GM23338 (cell line): ENCODE results near the gene UBQLN2. TPM values are rescaled to one million over a fixed set of nuclear protein-coding genes. Genes with fewer than 3 reads are reported as not detected.

Experiments
- ATAC-seq: fragments of 200-7000 bp; cut with Tn5 transposase; 3 replicates; pipeline ENCODE4 v1.9.1; 2020
- DNase-seq: peaks from one replicate; pipeline ENCODE4 v3.0.0-alpha.2; 2015; ENCODE audit warnings: low spot score
- H2AFZ ChIP-seq: fragments of 200-600 bp; sonication (generic); 2 replicates; pipeline ENCODE4 v1.8.0; 2016; ENCODE audit warnings: antibody characterized with exemption, mild to moderate bottlenecking, moderate library complexity
- H3F3A ChIP-seq: fragments of 200-600 bp; sonication (generic); replicated peaks from 2 replicates; pipeline ENCODE4 v1.8.0; 2017; ENCODE audit warnings: antibody characterized with exemption, mixed run types, low read depth
- H3K27ac ChIP-seq: fragments of 200-600 bp; sonication (generic); 2 replicates; pipeline ENCODE4 v1.6.1; 2016; ENCODE audit warnings: low read depth
- H3K27me3 ChIP-seq: fragments of 200-600 bp; sonication (generic); 2 replicates; pipeline ENCODE4 v1.8.0; 2016; ENCODE audit warnings: mild to moderate bottlenecking, mixed run types, moderate library complexity; ENCODE audit not compliant: insufficient read depth
- H3K36me3 ChIP-seq: fragments of 200-600 bp; sonication (generic); 2 replicates; pipeline ENCODE4 v1.8.0; 2016; ENCODE audit warnings: mild to moderate bottlenecking; ENCODE audit not compliant: insufficient read depth
- H3K4me1 ChIP-seq: fragments of 200-600 bp; sonication (generic); 2 replicates; pipeline ENCODE4 v1.8.0; 2016; ENCODE audit warnings: mild to moderate bottlenecking, moderate library complexity; ENCODE audit not compliant: insufficient read depth
- H3K4me2 ChIP-seq: fragments of 200-600 bp; sonication (generic); 2 replicates; pipeline ENCODE4 v1.7.1; 2017; ENCODE audit warnings: mixed run types
- H3K4me3 ChIP-seq: fragments of 200-600 bp; sonication (generic); 2 replicates; pipeline ENCODE4 v1.6.1; 2016; ENCODE audit warnings: mixed run types
- H3K79me2 ChIP-seq: fragments of 200-600 bp; sonication (generic); replicated peaks from 2 replicates; pipeline ENCODE4 v1.8.0; 2017; ENCODE audit warnings: mild to moderate bottlenecking; ENCODE audit not compliant: insufficient read depth
- H3K9me2 ChIP-seq: fragments of 200-600 bp; sonication (generic); 2 replicates; pipeline ENCODE4 v1.8.0; 2017; ENCODE audit not compliant: insufficient read depth
- H4K20me1 ChIP-seq: fragments of 200-600 bp; sonication (generic); replicated peaks from 2 replicates; pipeline ENCODE4 v1.8.0; 2017; ENCODE audit warnings: mild to moderate bottlenecking; ENCODE audit not compliant: insufficient read depth
- H3K27ac Mint-ChIP-seq: 2 replicates; pipeline ENCODE4 v1.8.0; 2020; ENCODE audit warnings: inconsistent platforms, mild to moderate bottlenecking, moderate library complexity, mixed read lengths
- H3K27me3 Mint-ChIP-seq: 3 replicates; pipeline ENCODE4 v1.8.0; 2022; ENCODE audit warnings: low read depth, mild to moderate bottlenecking, moderate library complexity, mixed read lengths, inconsistent platforms; ENCODE audit not compliant: insufficient read depth, poor library complexity
- H3K36me3 Mint-ChIP-seq: 3 replicates; pipeline ENCODE4 v1.8.0; 2021; ENCODE audit warnings: low read depth, mild to moderate bottlenecking, inconsistent platforms, moderate library complexity, mixed read lengths
- H3K4me1 Mint-ChIP-seq: 3 replicates; pipeline ENCODE4 v1.8.0; 2020; ENCODE audit warnings: mild to moderate bottlenecking, inconsistent platforms, mixed read lengths
- H3K4me3 Mint-ChIP-seq: 3 replicates; pipeline ENCODE4 v1.8.0; 2021; ENCODE audit warnings: moderate library complexity, mild to moderate bottlenecking, inconsistent platforms, mixed read lengths
- H3K9me3 Mint-ChIP-seq: 3 replicates; pipeline ENCODE4 v1.8.0; 2020; ENCODE audit warnings: moderate library complexity, mild to moderate bottlenecking, inconsistent platforms, mixed read lengths
- CREB1 ChIP-seq: fragments of 250-450 bp; sonication (Bioruptor Pico); IDR thresholded peaks from 2 replicates; pipeline ENCODE4 v1.5.0; 2020; ENCODE audit warnings: low read depth, mild to moderate bottlenecking, moderate library complexity
- POLR2AphosphoS5 ChIP-seq: IDR thresholded peaks from 2 replicates; pipeline ENCODE4 v1.6.1; 2016; ENCODE audit warnings: antibody characterized with exemption, low read depth
- STAT1 ChIP-seq: IDR thresholded peaks from one replicate; pipeline ENCODE4 v1.6.1; 2016; ENCODE audit warnings: antibody characterized with exemption; ENCODE audit not compliant: unreplicated experiment
- polyA plus RNA-seq: library from polyadenylated mRNA; unstranded; fragments of >200 nt; fragmentation: Nextera tagmentation; extraction: Ambion mirVana; gene quantifications from 2 replicates; pipeline ENCODE4 v1.2.1, GENCODE V29; 2016
- total RNA-seq: library from RNA; depleted of rRNA; stranded (reverse); fragments of >200 nt; shearing (Covaris generic); gene quantifications from 2 replicates; pipeline ENCODE4 v1.2.3, GENCODE V29; 2014
- TF ChIP-seq, protein P1 (sequence below): fragments of 250-450 bp; sonication (Bioruptor Pico); IDR thresholded peaks from 2 replicates; pipeline ENCODE4 v1.5.0; 2020; ENCODE audit warnings: mild to moderate bottlenecking, moderate library complexity

UBQLN2 gene
- total and polyA plus RNA-seq, 2 experiments from 2014 or later = 21.8 to 35.7 TPM

DNA sequence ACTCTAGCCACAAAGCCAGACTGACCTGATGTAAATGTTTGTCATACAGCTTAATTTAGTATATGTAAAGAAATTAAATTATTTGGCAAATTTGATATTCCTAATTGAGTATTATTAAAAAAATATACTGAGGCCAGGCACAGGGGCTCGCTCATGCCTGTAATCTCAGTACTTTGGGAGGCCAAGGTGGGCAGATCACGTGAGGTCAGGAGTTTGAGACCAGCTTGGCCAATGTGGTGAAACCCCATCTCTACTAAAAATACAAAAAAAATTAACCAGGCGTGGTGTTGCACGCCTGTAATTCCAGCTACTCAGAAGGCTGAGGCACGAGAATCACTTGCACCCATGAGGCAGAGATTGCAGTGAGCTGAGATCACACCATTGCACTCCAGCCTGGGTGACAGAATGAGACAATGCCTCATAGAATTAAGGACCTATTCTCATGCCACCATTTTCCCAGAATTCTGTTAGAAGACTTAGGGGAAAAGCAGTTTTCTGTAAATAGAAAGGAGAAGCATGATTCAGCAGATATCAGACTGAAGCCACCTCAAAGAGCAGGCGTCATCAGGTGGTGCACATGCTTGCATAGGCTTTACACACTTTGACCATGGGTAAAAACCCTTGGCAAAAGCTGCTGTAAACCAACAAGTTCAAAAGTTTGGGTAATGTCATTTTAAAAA lies 6.1 kb downstream of the UBQLN2 start (continued):
- TF ChIP-seq, protein P1, sequence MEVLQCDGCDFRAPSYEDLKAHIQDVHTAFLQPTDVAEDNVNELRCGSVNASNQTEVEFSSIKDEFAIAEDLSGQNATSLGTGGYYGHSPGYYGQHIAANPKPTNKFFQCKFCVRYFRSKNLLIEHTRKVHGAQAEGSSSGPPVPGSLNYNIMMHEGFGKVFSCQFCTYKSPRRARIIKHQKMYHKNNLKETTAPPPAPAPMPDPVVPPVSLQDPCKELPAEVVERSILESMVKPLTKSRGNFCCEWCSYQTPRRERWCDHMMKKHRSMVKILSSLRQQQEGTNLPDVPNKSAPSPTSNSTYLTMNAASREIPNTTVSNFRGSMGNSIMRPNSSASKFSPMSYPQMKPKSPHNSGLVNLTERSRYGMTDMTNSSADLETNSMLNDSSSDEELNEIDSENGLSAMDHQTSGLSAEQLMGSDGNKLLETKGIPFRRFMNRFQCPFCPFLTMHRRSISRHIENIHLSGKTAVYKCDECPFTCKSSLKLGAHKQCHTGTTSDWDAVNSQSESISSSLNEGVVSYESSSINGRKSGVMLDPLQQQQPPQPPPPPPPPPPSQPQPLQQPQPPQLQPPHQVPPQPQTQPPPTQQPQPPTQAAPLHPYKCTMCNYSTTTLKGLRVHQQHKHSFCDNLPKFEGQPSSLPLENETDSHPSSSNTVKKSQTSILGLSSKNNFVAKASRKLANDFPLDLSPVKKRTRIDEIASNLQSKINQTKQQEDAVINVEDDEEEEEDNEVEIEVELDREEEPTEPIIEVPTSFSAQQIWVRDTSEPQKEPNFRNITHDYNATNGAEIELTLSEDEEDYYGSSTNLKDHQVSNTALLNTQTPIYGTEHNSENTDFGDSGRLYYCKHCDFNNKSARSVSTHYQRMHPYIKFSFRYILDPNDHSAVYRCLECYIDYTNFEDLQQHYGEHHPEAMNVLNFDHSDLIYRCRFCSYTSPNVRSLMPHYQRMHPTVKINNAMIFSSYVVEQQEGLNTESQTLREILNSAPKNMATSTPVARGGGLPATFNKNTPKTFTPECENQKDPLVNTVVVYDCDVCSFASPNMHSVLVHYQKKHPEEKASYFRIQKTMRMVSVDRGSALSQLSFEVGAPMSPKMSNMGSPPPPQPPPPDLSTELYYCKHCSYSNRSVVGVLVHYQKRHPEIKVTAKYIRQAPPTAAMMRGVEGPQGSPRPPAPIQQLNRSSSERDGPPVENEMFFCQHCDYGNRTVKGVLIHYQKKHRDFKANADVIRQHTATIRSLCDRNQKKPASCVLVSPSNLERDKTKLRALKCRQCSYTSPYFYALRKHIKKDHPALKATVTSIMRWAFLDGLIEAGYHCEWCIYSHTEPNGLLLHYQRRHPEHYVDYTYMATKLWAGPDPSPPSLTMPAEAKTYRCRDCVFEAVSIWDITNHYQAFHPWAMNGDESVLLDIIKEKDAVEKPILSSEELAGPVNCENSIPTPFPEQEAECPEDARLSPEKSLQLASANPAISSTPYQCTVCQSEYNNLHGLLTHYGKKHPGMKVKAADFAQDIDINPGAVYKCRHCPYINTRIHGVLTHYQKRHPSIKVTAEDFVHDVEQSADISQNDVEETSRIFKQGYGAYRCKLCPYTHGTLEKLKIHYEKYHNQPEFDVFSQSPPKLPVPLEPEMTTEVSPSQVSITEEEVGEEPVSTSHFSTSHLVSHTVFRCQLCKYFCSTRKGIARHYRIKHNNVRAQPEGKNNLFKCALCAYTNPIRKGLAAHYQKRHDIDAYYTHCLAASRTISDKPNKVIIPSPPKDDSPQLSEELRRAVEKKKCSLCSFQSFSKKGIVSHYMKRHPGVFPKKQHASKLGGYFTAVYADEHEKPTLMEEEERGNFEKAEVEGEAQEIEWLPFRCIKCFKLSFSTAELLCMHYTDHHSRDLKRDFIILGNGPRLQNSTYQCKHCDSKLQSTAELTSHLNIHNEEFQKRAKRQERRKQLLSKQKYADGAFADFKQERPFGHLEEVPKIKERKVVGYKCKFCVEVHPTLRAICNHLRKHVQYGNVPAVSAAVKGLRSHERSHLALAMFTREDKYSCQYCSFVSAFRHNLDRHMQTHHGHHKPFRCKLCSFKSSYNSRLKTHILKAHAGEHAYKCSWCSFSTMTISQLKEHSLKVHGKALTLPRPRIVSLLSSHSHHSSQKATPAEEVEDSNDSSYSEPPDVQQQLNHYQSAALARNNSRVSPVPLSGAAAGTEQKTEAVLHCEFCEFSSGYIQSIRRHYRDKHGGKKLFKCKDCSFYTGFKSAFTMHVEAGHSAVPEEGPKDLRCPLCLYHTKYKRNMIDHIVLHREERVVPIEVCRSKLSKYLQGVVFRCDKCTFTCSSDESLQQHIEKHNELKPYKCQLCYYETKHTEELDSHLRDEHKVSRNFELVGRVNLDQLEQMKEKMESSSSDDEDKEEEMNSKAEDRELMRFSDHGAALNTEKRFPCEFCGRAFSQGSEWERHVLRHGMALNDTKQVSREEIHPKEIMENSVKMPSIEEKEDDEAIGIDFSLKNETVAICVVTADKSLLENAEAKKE (CRISPR knock-in tag) = no peak
- TF ChIP-seq POLR2AphosphoS5 = no peak
- TF ChIP-seq STAT1 = no peak
- TF ChIP-seq CREB1 = no peak

DNA sequence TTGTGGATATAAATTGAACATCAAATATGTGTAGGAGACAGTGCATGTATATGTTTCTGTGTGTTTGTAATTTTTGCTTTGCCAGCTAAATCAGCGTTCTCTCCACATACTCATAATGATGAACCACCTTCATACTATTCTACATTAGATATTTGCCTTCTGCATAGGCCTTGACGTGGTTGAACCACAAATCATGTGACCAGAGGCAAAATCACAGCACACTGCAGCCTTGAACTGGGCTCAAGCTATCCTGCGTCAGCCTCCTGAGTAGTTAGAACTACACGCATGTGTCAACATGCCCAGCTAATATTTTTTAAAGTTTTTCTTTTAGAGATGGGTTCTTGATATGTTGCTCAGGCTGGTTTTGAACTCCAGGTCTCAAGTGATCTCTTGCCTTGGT lies 9.5 kb downstream of the UBQLN2 start:
- no peaks in the 10 kb centered on the region for H3K9me2 ChIP-seq
- ATAC-seq = no peak

More for the DNA sequence above, 9.5 kb downstream of the UBQLN2 start:
- Histone ChIP-seq H3K4me2 (no peak overlapping the region), H3K79me2 (peaks cover 7% of the 10 kb centered on the region), H3K4me1 (peaks cover 3% of the 10 kb centered on the region; the same call in 1 of the 2 replicates), H3K36me3 (no peaks in the 10 kb centered on the region), H3K27me3 (no peaks in the 10 kb centered on the region), H4K20me1 (peaks cover 2% of the 10 kb centered on the region; the same call in 1 of the 2 replicates), H3F3A (no peaks in the 10 kb centered on the region), H3K27ac (no peak overlapping the region), H3K4me3 (no peak overlapping the region), H2AFZ (no peak overlapping the region)
- H3K27ac Mint-ChIP-seq = no peak overlapping the region
- H3K9me3 Mint-ChIP-seq = no peaks in the 10 kb centered on the region
- H3K4me1 Mint-ChIP-seq = peaks cover 6% of the 10 kb centered on the region; the same call in 2 of the 3 replicates
- TF ChIP-seq STAT1 (no peak), CREB1 (no peak)
- TF ChIP-seq, protein P1 (CRISPR knock-in tag) = no peak
- peaks cover 7% of the 10 kb centered on the region; the same call in 2 of the 3 replicates for H3K36me3 Mint-ChIP-seq
- H3K4me3 Mint-ChIP-seq = no peak overlapping the region
- no peak for DNase-seq
- no peaks in the 10 kb centered on the region for H3K27me3 Mint-ChIP-seq
